Measurements from ENCODE around the gene HNRNPH3. TPM values are rescaled to one million over a fixed set of nuclear protein-coding genes. Genes with fewer than 3 reads are reported as not detected.
A peak's percentile ranks its signal among the peaks of the same experiment; 100 is the strongest.

Gene HNRNPH3
- total RNA-seq, 1 donor from 2014 or later: 12.6 TPM

GRCh38 chr10:68342909-68343516, 11.1 kb downstream of the HNRNPH3 start:
- Histone ChIP-seq H3K9me3 (no peaks in the 10 kb centered on the region), H3K27ac (no peak overlapping the region), H3K4me3 (no peak overlapping the region), H3K36me3 (peaks cover 54 to 88% of the 10 kb centered on the region in 2 donors), H3K27me3 (no peaks in the 10 kb centered on the region), H3K4me1 (peaks cover 0 to 9% of the 10 kb centered on the region in 2 donors)
- intact Hi-C loops (cut with DNase I): no loop called here
- no peak for TF ChIP-seq CTCF (IDR thresholded peaks at IDR 0.05)
- DNase-seq (ENCODE audit: low spot score in 2 of 2): no peak

GRCh38 chr10:68345621-68346020, 13.8 kb downstream of the HNRNPH3 start:
- Histone ChIP-seq H3K27ac (no peak overlapping the region), H3K4me1 (no peaks in the 10 kb centered on the region), H3K27me3 (no peaks in the 10 kb centered on the region), H3K36me3 (peaks cover 40 to 73% of the 10 kb centered on the region in 2 donors), H3K9me3 (no peaks in the 10 kb centered on the region), H3K4me3 (no peak overlapping the region)
- intact Hi-C loops (cut with DNase I): no loop called here
- TF ChIP-seq CTCF (IDR thresholded peaks at IDR 0.05): no peak
- DNase-seq (ENCODE audit: low spot score in 2 of 2): no peak

- intact Hi-C loops (cut with DNase I): no loop called here
- Histone ChIP-seq H3K4me3 (no peak overlapping the region), H3K27ac (no peak overlapping the region), H3K9me3 (no peaks in the 10 kb centered on the region), H3K4me1 (no peaks in the 10 kb centered on the region), H3K27me3 (no peaks in the 10 kb centered on the region), H3K36me3 (peaks cover 39 to 73% of the 10 kb centered on the region in 2 donors)
- DNase-seq (ENCODE audit: low spot score in 2 of 2): no peak
- no peak for TF ChIP-seq CTCF (IDR thresholded peaks at IDR 0.05)
These were observed 14.9 kb downstream of the HNRNPH3 start for GRCh38 chr10:68346774-68347173.

GRCh38 chr10:68348265-68348741, 16.4 kb downstream of the HNRNPH3 start:
- H3K4me3 ChIP-seq: no peak overlapping the region
- no peaks in the 10 kb centered on the region for H3K9me3 ChIP-seq
- H3K27ac ChIP-seq: no peak overlapping the region
- H3K27me3 ChIP-seq: no peaks in the 10 kb centered on the region
- H3K4me1 ChIP-seq: no peaks in the 10 kb centered on the region
- intact Hi-C loops (cut with DNase I): no loop called here
- peak in 2 of 3 experiments; percentile 55 to 58 for TF ChIP-seq CTCF (IDR thresholded peaks at IDR 0.05)
- peaks cover 48 to 73% of the 10 kb centered on the region in 2 donors for H3K36me3 ChIP-seq
- no peak for DNase-seq (ENCODE audit: low spot score in 2 of 2)

- H3K27me3 ChIP-seq: no peaks in the 10 kb centered on the region
- H3K4me1 ChIP-seq: no peaks in the 10 kb centered on the region
- peaks cover 49 to 73% of the 10 kb centered on the region in 2 donors for H3K36me3 ChIP-seq
- no peak for DNase-seq (ENCODE audit: low spot score in 2 of 2)
- H3K9me3 ChIP-seq: no peaks in the 10 kb centered on the region
- intact Hi-C loops (cut with DNase I): no loop called here
- H3K4me3 ChIP-seq: no peak overlapping the region
- H3K27ac ChIP-seq: no peak overlapping the region
- no peak for TF ChIP-seq CTCF (IDR thresholded peaks at IDR 0.05)
These were observed 21.7 kb downstream of the HNRNPH3 start for GRCh38 chr10:68353537-68353936.

Data from ascending aorta (tissue), 2 donors.